ENCODE results near the gene PTBP1. TPM values are rescaled to one million over a fixed set of nuclear protein-coding genes. Genes with fewer than 3 reads are reported as not detected.

Gene PTBP1
- total RNA-seq (ENCODE audit: low replicate concordance): 416 and 496 TPM in 2 replicates
- long read RNA-seq, partial matches to known transcripts: 1 of 6 reads
- long read RNA-seq, other reads (novel, unspliced or antisense): 5 of 6 reads

GRCh38 chr19:796692-797527 is at the start of gene PTBP1:
TSS of gene PTBP1 (plus strand) at chr19:797452. CDS start at chr19:797498, 46 bp downstream.
- peak; percentile 12 for TF ChIP-seq CTCF (conservative IDR thresholded peaks at IDR 0.05)
- peaks cover 6% of the 10 kb centered on the region for H3K27me3 Mint-ChIP-seq
- H3K9me3 Mint-ChIP-seq: no peaks in the 10 kb centered on the region
- H3K27ac Mint-ChIP-seq: peak within 1 kb of the TSS; percentile 98
- peaks cover 21% of the 10 kb centered on the region for H3K4me1 Mint-ChIP-seq (ENCODE audit: unreplicated experiment)
- H3K4me3 Mint-ChIP-seq: peak within 1 kb of the TSS; percentile 97
- H3K36me3 Mint-ChIP-seq: peaks cover 15% of the 10 kb centered on the region
- DNase-seq (ENCODE audit: extremely low spot score, unreplicated experiment): peak; percentile 100

DNA sequence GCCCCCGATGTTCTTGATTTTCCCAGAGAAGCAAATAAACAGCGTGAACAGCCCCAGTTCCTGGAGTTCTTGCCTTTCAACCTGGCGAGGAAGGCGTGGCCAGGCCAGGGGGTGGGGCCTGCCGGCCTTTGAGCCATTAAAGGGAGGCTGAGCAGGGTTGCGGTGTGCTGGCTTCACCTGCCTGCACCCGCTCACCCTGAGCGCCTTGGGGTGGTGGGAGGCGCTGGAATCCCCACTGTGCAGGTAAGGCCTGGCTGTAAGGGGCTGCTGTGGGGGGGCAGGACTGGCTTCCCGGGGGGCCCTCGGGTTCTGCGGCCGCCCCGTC is 49.0 kb upstream of the PTBP1 start:
- Mint-ChIP-seq H3K27ac (no peak overlapping the region), H3K27me3 (no peaks in the 10 kb centered on the region), H3K9me3 (no peaks in the 10 kb centered on the region), H3K4me1 (ENCODE audit: unreplicated experiment) (peaks cover 8% of the 10 kb centered on the region), H3K4me3 (no peak overlapping the region), H3K36me3 (peaks cover 4% of the 10 kb centered on the region)
- no peak for TF ChIP-seq CTCF (conservative IDR thresholded peaks at IDR 0.05)
- no peak for DNase-seq (ENCODE audit: extremely low spot score, unreplicated experiment)

GRCh38 chr19:749811-750210 is 47.4 kb upstream of the PTBP1 start:
- TF ChIP-seq CTCF (conservative IDR thresholded peaks at IDR 0.05): no peak
- Mint-ChIP-seq H3K4me1 (ENCODE audit: unreplicated experiment) (peaks cover 4% of the 10 kb centered on the region), H3K27me3 (no peaks in the 10 kb centered on the region), H3K4me3 (no peak overlapping the region), H3K27ac (no peak overlapping the region), H3K36me3 (no peaks in the 10 kb centered on the region), H3K9me3 (no peaks in the 10 kb centered on the region)
- no peak for DNase-seq (ENCODE audit: extremely low spot score, unreplicated experiment)

- H3K4me1 Mint-ChIP-seq (ENCODE audit: unreplicated experiment): peaks cover 4% of the 10 kb centered on the region
- H3K9me3 Mint-ChIP-seq: no peaks in the 10 kb centered on the region
- peak; percentile 72 for DNase-seq (ENCODE audit: extremely low spot score, unreplicated experiment)
- TF ChIP-seq CTCF (conservative IDR thresholded peaks at IDR 0.05): no peak
- peak within 1 kb of the TSS; percentile 94 for H3K27ac Mint-ChIP-seq
- no peaks in the 10 kb centered on the region for H3K36me3 Mint-ChIP-seq
- H3K4me3 Mint-ChIP-seq: peak within 1 kb of the TSS; percentile 22
- H3K27me3 Mint-ChIP-seq: no peaks in the 10 kb centered on the region
These were observed 46.4 kb upstream of the PTBP1 start, which contains the start of gene MISP for GRCh38 chr19:750640-751423. TSS of gene MISP (plus strand) at chr19:751112. CDS start at chr19:756947, 5,835 bp downstream.

GRCh38 chr19:751501-752341 is 45.5 kb upstream of the PTBP1 start:
- H3K4me3 Mint-ChIP-seq: peak overlapping the region; percentile 49
- no peaks in the 10 kb centered on the region for H3K36me3 Mint-ChIP-seq
- H3K4me1 Mint-ChIP-seq (ENCODE audit: unreplicated experiment): peaks cover 4% of the 10 kb centered on the region
- H3K9me3 Mint-ChIP-seq: no peaks in the 10 kb centered on the region
- no peaks in the 10 kb centered on the region for H3K27me3 Mint-ChIP-seq
- peak overlapping the region; percentile 94 for H3K27ac Mint-ChIP-seq
- TF ChIP-seq CTCF (conservative IDR thresholded peaks at IDR 0.05): no peak
- DNase-seq (ENCODE audit: extremely low spot score, unreplicated experiment): no peak

Data from type B pancreatic cell (in vitro differentiated cells).